Measurements from ENCODE around the gene RABL3.

RABL3 gene

GRCh38 chr3:120652281-120652680 is 90.0 kb downstream of the RABL3 start:
- no peaks in the 10 kb centered on the region for H3K36me3 ChIP-seq (ENCODE audit: control insufficient read depth in 1 of 2, insufficient read depth in 2 of 2, low read depth in 1 of 2, low read length in 2 of 2)
- no peak overlapping the region for H3K4me2 ChIP-seq (ENCODE audit: low read length, poor library complexity, severe bottlenecking)
- no peak overlapping the region for H2BK15ac ChIP-seq (ENCODE audit: low read depth, poor library complexity, severe bottlenecking)
- no peaks in the 10 kb centered on the region for H3K27me3 ChIP-seq (ENCODE audit: control insufficient read depth in 1 of 2, insufficient read depth in 1 of 2, low read length in 2 of 2)
- H3K4me1 ChIP-seq (ENCODE audit: control insufficient read depth, insufficient read depth, low read depth, low read length), result no peaks in the 10 kb centered on the region
- H3K23ac ChIP-seq (ENCODE audit: low read length in 2 of 2), result no peak overlapping the region
- no peak overlapping the region for H3K14ac ChIP-seq (ENCODE audit: low read length in 2 of 2)
- H3K9me3 ChIP-seq (ENCODE audit: control insufficient read depth, low read length), result no peaks in the 10 kb centered on the region
- WGBS, result 94% methylated on average over 3 of the region's 3 CpGs
- H2BK12ac ChIP-seq (ENCODE audit: low read length in 2 of 2), result peak overlapping the region in 1 of 2 experiments; percentile 42
- H2AK5ac ChIP-seq (ENCODE audit: low read length, severe bottlenecking), result no peak overlapping the region
- H4K8ac ChIP-seq (ENCODE audit: low read length), result no peak overlapping the region
- H3K18ac ChIP-seq (ENCODE audit: low read depth in 1 of 2, low read length in 2 of 2), result peak overlapping the region in 1 of 2 experiments; percentile 46
- H3K4me3 ChIP-seq (ENCODE audit: insufficient read depth in 1 of 2, low read depth in 1 of 2, low read length in 2 of 2), result no peak overlapping the region
- H3K79me1 ChIP-seq (replicated peaks; ENCODE audit: low read length, poor library complexity, severe bottlenecking), result no peaks in the 10 kb centered on the region
- H3K9ac ChIP-seq (ENCODE audit: low read length), result no peak overlapping the region
- no peak for DNase-seq
- H4K91ac ChIP-seq (ENCODE audit: low read length), result no peak overlapping the region
- H2AFZ ChIP-seq (ENCODE audit: low read depth, low read length), result no peak overlapping the region
- H2BK120ac ChIP-seq (ENCODE audit: low read depth, low read length), result no peak overlapping the region
- no peak overlapping the region for H3K27ac ChIP-seq (ENCODE audit: low read length, poor library complexity, severe bottlenecking)
- H3K4ac ChIP-seq (ENCODE audit: low read depth in 1 of 2, low read length in 2 of 2), result no peak overlapping the region
- no peak overlapping the region for H2BK5ac ChIP-seq (ENCODE audit: low read depth, low read length, poor library complexity, severe bottlenecking)

GRCh38 chr3:120650311-120650710 is 92.0 kb downstream of the RABL3 start:
- 78% methylated on average over 1 of the region's 2 CpGs for WGBS
- Histone ChIP-seq H4K8ac (ENCODE audit: low read length) (no peak overlapping the region), H2AFZ (ENCODE audit: low read depth, low read length) (no peak overlapping the region), H3K4me3 (ENCODE audit: insufficient read depth in 1 of 2, low read depth in 1 of 2, low read length in 2 of 2) (no peak overlapping the region), H2AK5ac (ENCODE audit: low read length, severe bottlenecking) (no peak overlapping the region), H3K79me1 (replicated peaks; ENCODE audit: low read length, poor library complexity, severe bottlenecking) (no peaks in the 10 kb centered on the region), H3K27me3 (ENCODE audit: control insufficient read depth in 1 of 2, insufficient read depth in 1 of 2, low read length in 2 of 2) (no peaks in the 10 kb centered on the region), H3K4me1 (ENCODE audit: control insufficient read depth, insufficient read depth, low read depth, low read length) (no peaks in the 10 kb centered on the region), H3K14ac (ENCODE audit: low read length in 2 of 2) (no peak overlapping the region), H2BK120ac (ENCODE audit: low read depth, low read length) (no peak overlapping the region), H3K9me3 (ENCODE audit: control insufficient read depth, low read length) (no peaks in the 10 kb centered on the region), H3K36me3 (ENCODE audit: control insufficient read depth in 1 of 2, insufficient read depth in 2 of 2, low read depth in 1 of 2, low read length in 2 of 2) (no peaks in the 10 kb centered on the region), H2BK15ac (ENCODE audit: low read depth, poor library complexity, severe bottlenecking) (no peak overlapping the region), H3K18ac (ENCODE audit: low read depth in 1 of 2, low read length in 2 of 2) (no peak overlapping the region), H2BK12ac (ENCODE audit: low read length in 2 of 2) (no peak overlapping the region), H3K23ac (ENCODE audit: low read length in 2 of 2) (no peak overlapping the region), H3K27ac (ENCODE audit: low read length, poor library complexity, severe bottlenecking) (no peak overlapping the region), H4K91ac (ENCODE audit: low read length) (no peak overlapping the region), H3K4ac (ENCODE audit: low read depth in 1 of 2, low read length in 2 of 2) (no peak overlapping the region), H2BK5ac (ENCODE audit: low read depth, low read length, poor library complexity, severe bottlenecking) (no peak overlapping the region), H3K9ac (ENCODE audit: low read length) (no peak overlapping the region), H3K4me2 (ENCODE audit: low read length, poor library complexity, severe bottlenecking) (no peak overlapping the region)
- no peak for DNase-seq

- WGBS, result 56% methylated on average over 1 of the region's 3 CpGs
- Histone ChIP-seq H4K8ac (ENCODE audit: low read length) (no peak overlapping the region), H3K23ac (ENCODE audit: low read length in 2 of 2) (no peak overlapping the region)
These were observed 92.5 kb downstream of the RABL3 start for GRCh38 chr3:120649830-120650233.

GRCh38 chr3:120648290-120648689 is 94.0 kb downstream of the RABL3 start:
- no peak overlapping the region for H2BK15ac ChIP-seq (ENCODE audit: low read depth, poor library complexity, severe bottlenecking)
- no peak overlapping the region for H3K14ac ChIP-seq (ENCODE audit: low read length in 2 of 2)
- WGBS, result 85% methylated on average over 5 of the region's 5 CpGs
- no peaks in the 10 kb centered on the region for H3K9me3 ChIP-seq (ENCODE audit: control insufficient read depth, low read length)
- no peak overlapping the region for H2AFZ ChIP-seq (ENCODE audit: low read depth, low read length)
- H4K8ac ChIP-seq (ENCODE audit: low read length), result no peak overlapping the region
- no peak overlapping the region for H3K4ac ChIP-seq (ENCODE audit: low read depth in 1 of 2, low read length in 2 of 2)
- no peak overlapping the region for H3K4me3 ChIP-seq (ENCODE audit: insufficient read depth in 1 of 2, low read depth in 1 of 2, low read length in 2 of 2)
- H3K27me3 ChIP-seq (ENCODE audit: control insufficient read depth in 1 of 2, insufficient read depth in 1 of 2, low read length in 2 of 2), result no peaks in the 10 kb centered on the region
- no peak overlapping the region for H2BK12ac ChIP-seq (ENCODE audit: low read length in 2 of 2)
- no peak overlapping the region for H3K4me2 ChIP-seq (ENCODE audit: low read length, poor library complexity, severe bottlenecking)
- H2BK5ac ChIP-seq (ENCODE audit: low read depth, low read length, poor library complexity, severe bottlenecking), result no peak overlapping the region
- no peaks in the 10 kb centered on the region for H3K79me1 ChIP-seq (replicated peaks; ENCODE audit: low read length, poor library complexity, severe bottlenecking)
- H2BK120ac ChIP-seq (ENCODE audit: low read depth, low read length), result no peak overlapping the region
- H2AK5ac ChIP-seq (ENCODE audit: low read length, severe bottlenecking), result no peak overlapping the region
- H3K18ac ChIP-seq (ENCODE audit: low read depth in 1 of 2, low read length in 2 of 2), result no peak overlapping the region
- peaks cover 2% of the 10 kb centered on the region for H3K4me1 ChIP-seq (ENCODE audit: control insufficient read depth, insufficient read depth, low read depth, low read length)
- no peaks in the 10 kb centered on the region for H3K36me3 ChIP-seq (ENCODE audit: control insufficient read depth in 1 of 2, insufficient read depth in 2 of 2, low read depth in 1 of 2, low read length in 2 of 2)
- no peak overlapping the region for H4K91ac ChIP-seq (ENCODE audit: low read length)
- no peak overlapping the region for H3K27ac ChIP-seq (ENCODE audit: low read length, poor library complexity, severe bottlenecking)
- no peak overlapping the region for H3K23ac ChIP-seq (ENCODE audit: low read length in 2 of 2)
- no peak for DNase-seq
- no peak overlapping the region for H3K9ac ChIP-seq (ENCODE audit: low read length)

More at GRCh38 chr3:120649830-120650233, 92.5 kb downstream of the RABL3 start:
- H2AFZ ChIP-seq (ENCODE audit: low read depth, low read length), result no peak overlapping the region
- no peak overlapping the region for H3K4ac ChIP-seq (ENCODE audit: low read depth in 1 of 2, low read length in 2 of 2)
- no peak overlapping the region for H4K91ac ChIP-seq (ENCODE audit: low read length)
- H2BK12ac ChIP-seq (ENCODE audit: low read length in 2 of 2), result no peak overlapping the region
- H2BK5ac ChIP-seq (ENCODE audit: low read depth, low read length, poor library complexity, severe bottlenecking), result no peak overlapping the region
- H3K27me3 ChIP-seq (ENCODE audit: control insufficient read depth in 1 of 2, insufficient read depth in 1 of 2, low read length in 2 of 2), result no peaks in the 10 kb centered on the region
- H3K14ac ChIP-seq (ENCODE audit: low read length in 2 of 2), result no peak overlapping the region
- no peak overlapping the region for H3K18ac ChIP-seq (ENCODE audit: low read depth in 1 of 2, low read length in 2 of 2)
- H2BK15ac ChIP-seq (ENCODE audit: low read depth, poor library complexity, severe bottlenecking), result no peak overlapping the region
- H3K4me3 ChIP-seq (ENCODE audit: insufficient read depth in 1 of 2, low read depth in 1 of 2, low read length in 2 of 2), result no peak overlapping the region
- no peaks in the 10 kb centered on the region for H3K36me3 ChIP-seq (ENCODE audit: control insufficient read depth in 1 of 2, insufficient read depth in 2 of 2, low read depth in 1 of 2, low read length in 2 of 2)
- H3K4me1 ChIP-seq (ENCODE audit: control insufficient read depth, insufficient read depth, low read depth, low read length), result peaks cover 2% of the 10 kb centered on the region
- no peak overlapping the region for H3K9ac ChIP-seq (ENCODE audit: low read length)
- H3K9me3 ChIP-seq (ENCODE audit: control insufficient read depth, low read length), result no peaks in the 10 kb centered on the region
- no peak overlapping the region for H3K27ac ChIP-seq (ENCODE audit: low read length, poor library complexity, severe bottlenecking)
- no peak overlapping the region for H3K4me2 ChIP-seq (ENCODE audit: low read length, poor library complexity, severe bottlenecking)
- H2AK5ac ChIP-seq (ENCODE audit: low read length, severe bottlenecking), result no peak overlapping the region
- H3K79me1 ChIP-seq (replicated peaks; ENCODE audit: low read length, poor library complexity, severe bottlenecking), result no peaks in the 10 kb centered on the region
- DNase-seq, result no peak
- H2BK120ac ChIP-seq (ENCODE audit: low read depth, low read length), result no peak overlapping the region
